PC-3 (cell line): ENCODE data around the gene COL3A1.
A peak's percentile ranks its signal among the peaks of the same experiment; 100 is the strongest.

Experiments
- EZH2 ChIP-seq: fragments of 300-600 bp; sonication (generic); IDR thresholded peaks from one replicate; pipeline ENCODE4 v1.6.1; 2017; ENCODE audit warnings: antibody characterized with exemption, mild to moderate bottlenecking, low read length; ENCODE audit not compliant: unreplicated experiment
- EZH2phosphoT487 ChIP-seq: fragments of 300-600 bp; sonication (generic); IDR thresholded peaks from 2 replicates; pipeline ENCODE4 v1.6.1; 2018; ENCODE audit warnings: mild to moderate bottlenecking, antibody characterized with exemption, low read length, borderline replicate concordance
- TF ChIP-seq, protein P1 (sequence below): fragments of 300-600 bp; sonication (generic); conservative IDR thresholded peaks from 2 replicates; pipeline ENCODE4 v1.5.1; 2017; ENCODE audit warnings: antibody characterized with exemption, low read depth, mild to moderate bottlenecking, low read length

- TF ChIP-seq, protein P1, sequence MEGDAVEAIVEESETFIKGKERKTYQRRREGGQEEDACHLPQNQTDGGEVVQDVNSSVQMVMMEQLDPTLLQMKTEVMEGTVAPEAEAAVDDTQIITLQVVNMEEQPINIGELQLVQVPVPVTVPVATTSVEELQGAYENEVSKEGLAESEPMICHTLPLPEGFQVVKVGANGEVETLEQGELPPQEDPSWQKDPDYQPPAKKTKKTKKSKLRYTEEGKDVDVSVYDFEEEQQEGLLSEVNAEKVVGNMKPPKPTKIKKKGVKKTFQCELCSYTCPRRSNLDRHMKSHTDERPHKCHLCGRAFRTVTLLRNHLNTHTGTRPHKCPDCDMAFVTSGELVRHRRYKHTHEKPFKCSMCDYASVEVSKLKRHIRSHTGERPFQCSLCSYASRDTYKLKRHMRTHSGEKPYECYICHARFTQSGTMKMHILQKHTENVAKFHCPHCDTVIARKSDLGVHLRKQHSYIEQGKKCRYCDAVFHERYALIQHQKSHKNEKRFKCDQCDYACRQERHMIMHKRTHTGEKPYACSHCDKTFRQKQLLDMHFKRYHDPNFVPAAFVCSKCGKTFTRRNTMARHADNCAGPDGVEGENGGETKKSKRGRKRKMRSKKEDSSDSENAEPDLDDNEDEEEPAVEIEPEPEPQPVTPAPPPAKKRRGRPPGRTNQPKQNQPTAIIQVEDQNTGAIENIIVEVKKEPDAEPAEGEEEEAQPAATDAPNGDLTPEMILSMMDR, result peak; percentile 55
- no peak for TF ChIP-seq EZH2phosphoT487
- TF ChIP-seq EZH2, result no peak
Measured at GRCh38 chr2:188984065-188984491, 9.9 kb downstream of the COL3A1 start.
